Activated naive CD8-positive, alpha-beta T cell treated with anti-CD3 and anti-CD28 coated beads, Interleukin-2, amount 10 ng/mL, durations not matched to agents 7 days and 5 days (primary cell): ENCODE results near the gene NR3C2. TPM values are rescaled to one million over a fixed set of nuclear protein-coding genes. Genes with fewer than 3 reads are reported as not detected.

Experiments
- ATAC-seq: fragments of 150-1000 bp; cut with Tn5 transposase; one replicate; pipeline ENCODE4 v1.10.0; 2021; ENCODE audit warnings: low read depth, moderate library complexity
- POLR2A ChIA-PET: fragments of 350-600 bp; sonication (Branson Sonifier 250); formaldehyde crosslinking; loops from one replicate; lab custom pipeline; 2021; ENCODE audit warnings: antibody characterized with exemption; lab: Charles Lee
- DNase-seq: peaks from one replicate; pipeline ENCODE4 v3.0.0; 2021
- H3K27ac Mint-ChIP-seq: one replicate; pipeline ENCODE4 v1.8.0; 2022; ENCODE audit warnings: mild to moderate bottlenecking, mixed read lengths
- H3K27me3 Mint-ChIP-seq: one replicate; pipeline ENCODE4 v1.8.0; 2022; ENCODE audit warnings: mild to moderate bottlenecking, moderate library complexity, mixed read lengths
- H3K36me3 Mint-ChIP-seq: one replicate; pipeline ENCODE4 v1.8.0; 2021; ENCODE audit warnings: mild to moderate bottlenecking, mixed read lengths
- H3K4me1 Mint-ChIP-seq: one replicate; pipeline ENCODE4 v1.8.0; 2021; ENCODE audit warnings: mixed read lengths
- H3K4me3 Mint-ChIP-seq: one replicate; pipeline ENCODE4 v1.8.0; 2022; ENCODE audit warnings: mild to moderate bottlenecking, moderate library complexity, mixed read lengths
- H3K9me3 Mint-ChIP-seq: one replicate; pipeline ENCODE4 v1.8.0; 2021; ENCODE audit warnings: mixed read lengths
- total RNA-seq, 2 experiments: library from RNA; stranded (reverse); gene quantifications; one replicate each; pipeline ENCODE4 v1.2.3, GENCODE V29; 2021

Gene NR3C2
- total RNA-seq, 2 experiments from 2014 or later = 19.5 to 24.4 TPM

GRCh38 chr4:148052448-148052847, 389.8 kb downstream of the NR3C2 start:
- H3K4me1 Mint-ChIP-seq = peaks cover 62% of the 10 kb centered on the region
- peak overlapping the region; percentile 84 for H3K27ac Mint-ChIP-seq
- no peaks in the 10 kb centered on the region for H3K9me3 Mint-ChIP-seq
- no peaks in the 10 kb centered on the region for H3K27me3 Mint-ChIP-seq
- DNase-seq = no peak
- peak; percentile 87 for ATAC-seq
- H3K4me3 Mint-ChIP-seq = peak overlapping the region; percentile 63
- POLR2A ChIA-PET = interaction anchor here (0.6 to 3.9 kb wide), 8 partner anchors 8 to 503 kb away, joined by 3 to 47 read pairs (median 4); partner anchors contain the start of gene NR3C2
- peaks cover 11% of the 10 kb centered on the region for H3K36me3 Mint-ChIP-seq

- no peaks in the 10 kb centered on the region for H3K9me3 Mint-ChIP-seq
- H3K27ac Mint-ChIP-seq = peak overlapping the region; percentile 84
- ATAC-seq (no peak), DNase-seq (no peak)
- H3K4me1 Mint-ChIP-seq = peaks cover 55% of the 10 kb centered on the region
- H3K4me3 Mint-ChIP-seq = no peak overlapping the region
- no peaks in the 10 kb centered on the region for H3K27me3 Mint-ChIP-seq
- POLR2A ChIA-PET = interaction anchor here (1.3 to 3.9 kb wide), 3 partner anchors 9 to 392 kb away, joined by 3 to 47 read pairs (median 5); partner anchors contain the start of gene NR3C2
- H3K36me3 Mint-ChIP-seq = peaks cover 11% of the 10 kb centered on the region
Measured at GRCh38 chr4:148051403-148051802, 390.8 kb downstream of the NR3C2 start.

- ATAC-seq = no peak
- POLR2A ChIA-PET = no interaction called here
- DNase-seq = no peak
- H3K27me3 Mint-ChIP-seq = no peaks in the 10 kb centered on the region
- H3K9me3 Mint-ChIP-seq = no peaks in the 10 kb centered on the region
- H3K4me3 Mint-ChIP-seq = no peak overlapping the region
- H3K4me1 Mint-ChIP-seq = peaks cover 36% of the 10 kb centered on the region
- H3K27ac Mint-ChIP-seq = no peak overlapping the region
- peaks cover 9% of the 10 kb centered on the region for H3K36me3 Mint-ChIP-seq
Measured at GRCh38 chr4:148048598-148048997, 393.6 kb downstream of the NR3C2 start.

GRCh38 chr4:148044912-148045352, 397.3 kb downstream of the NR3C2 start:
- H3K4me1 Mint-ChIP-seq = peaks cover 7% of the 10 kb centered on the region
- H3K27ac Mint-ChIP-seq = no peak overlapping the region
- H3K27me3 Mint-ChIP-seq = no peaks in the 10 kb centered on the region
- peaks cover 6% of the 10 kb centered on the region for H3K36me3 Mint-ChIP-seq
- DNase-seq (no peak), ATAC-seq (peak; percentile 65)
- POLR2A ChIA-PET = interaction anchor here (0.7 to 1.6 kb wide), 3 partner anchors 11 to 398 kb away, joined by 3 to 8 read pairs (median 5); partner anchors contain the start of gene NR3C2
- H3K9me3 Mint-ChIP-seq = no peaks in the 10 kb centered on the region
- no peak overlapping the region for H3K4me3 Mint-ChIP-seq

GRCh38 chr4:148044089-148044911, 397.9 kb downstream of the NR3C2 start:
- peaks cover 5% of the 10 kb centered on the region for H3K36me3 Mint-ChIP-seq
- DNase-seq (no peak), ATAC-seq (no peak)
- H3K4me1 Mint-ChIP-seq = peaks cover 7% of the 10 kb centered on the region
- no peak overlapping the region for H3K27ac Mint-ChIP-seq
- H3K27me3 Mint-ChIP-seq = no peaks in the 10 kb centered on the region
- H3K9me3 Mint-ChIP-seq = no peaks in the 10 kb centered on the region
- no peak overlapping the region for H3K4me3 Mint-ChIP-seq
- POLR2A ChIA-PET = interaction anchor here (0.7 kb wide), 1 partner anchor 399 kb away, joined by 8 read pairs; no protein-coding TSS in a partner anchor

- H3K4me1 Mint-ChIP-seq = peaks cover 10% of the 10 kb centered on the region
- no peak for ATAC-seq
- POLR2A ChIA-PET = no interaction called here
- no peak for DNase-seq
- no peak overlapping the region for H3K4me3 Mint-ChIP-seq
- no peaks in the 10 kb centered on the region for H3K36me3 Mint-ChIP-seq
- H3K27me3 Mint-ChIP-seq = no peaks in the 10 kb centered on the region
- no peaks in the 10 kb centered on the region for H3K9me3 Mint-ChIP-seq
- H3K27ac Mint-ChIP-seq = no peak overlapping the region
Measured at GRCh38 chr4:148041606-148042329, 400.4 kb downstream of the NR3C2 start.

GRCh38 chr4:148034813-148035212, 407.4 kb downstream of the NR3C2 start:
- peaks cover 4% of the 10 kb centered on the region for H3K9me3 Mint-ChIP-seq
- no peak overlapping the region for H3K4me3 Mint-ChIP-seq
- H3K36me3 Mint-ChIP-seq = peaks cover 5% of the 10 kb centered on the region
- DNase-seq = no peak
- no peak for ATAC-seq
- H3K27me3 Mint-ChIP-seq = no peaks in the 10 kb centered on the region
- peaks cover 3% of the 10 kb centered on the region for H3K4me1 Mint-ChIP-seq
- no peak overlapping the region for H3K27ac Mint-ChIP-seq
- POLR2A ChIA-PET = no interaction called here

- H3K36me3 Mint-ChIP-seq = peaks cover 7% of the 10 kb centered on the region
- no peaks in the 10 kb centered on the region for H3K27me3 Mint-ChIP-seq
- H3K9me3 Mint-ChIP-seq = peaks cover 6% of the 10 kb centered on the region
- H3K27ac Mint-ChIP-seq = no peak overlapping the region
- ATAC-seq (no peak), DNase-seq (no peak)
- POLR2A ChIA-PET = interaction anchor here (0.7 to 0.8 kb wide), 2 partner anchors 12 to 69 kb away, joined by 3 to 5 read pairs; no protein-coding TSS in a partner anchor
- H3K4me3 Mint-ChIP-seq = no peak overlapping the region
- no peaks in the 10 kb centered on the region for H3K4me1 Mint-ChIP-seq
Measured at GRCh38 chr4:148030193-148030873, 411.9 kb downstream of the NR3C2 start.

- ATAC-seq (no peak), DNase-seq (no peak)
- H3K27ac Mint-ChIP-seq = no peak overlapping the region
- peaks cover 6% of the 10 kb centered on the region for H3K9me3 Mint-ChIP-seq
- H3K36me3 Mint-ChIP-seq = peaks cover 7% of the 10 kb centered on the region
- no peaks in the 10 kb centered on the region for H3K27me3 Mint-ChIP-seq
- POLR2A ChIA-PET = interaction anchor here (0.7 to 0.8 kb wide), 2 partner anchors 13 to 69 kb away, joined by 3 to 5 read pairs; no protein-coding TSS in a partner anchor
- H3K4me3 Mint-ChIP-seq = no peak overlapping the region
- no peaks in the 10 kb centered on the region for H3K4me1 Mint-ChIP-seq
Measured at GRCh38 chr4:148029781-148030180, 412.4 kb downstream of the NR3C2 start.
